Measurements from ENCODE around the gene NUBP2. TPM values are rescaled to one million over a fixed set of nuclear protein-coding genes. Genes with fewer than 3 reads are reported as not detected.

Gene NUBP2
- total and polyA plus RNA-seq, 4 donors = 28.9 to 80.9 (median 54.1) TPM

GRCh38 chr16:1763521-1764511 lies 18.9 kb upstream of the NUBP2 start:
- H3K27ac ChIP-seq (ENCODE audit: low read depth in 1 of 2, low read length in 2 of 2) = no peak overlapping the region
- peaks cover 7 to 66% (median 18%) of the 10 kb centered on the region in 4 donors for H3K36me3 ChIP-seq (ENCODE audit: control insufficient read depth in 4 of 4, insufficient read depth in 3 of 4, low read depth in 1 of 4, low read length in 3 of 4)

More at GRCh38 chr16:1763521-1764511, 18.9 kb upstream of the NUBP2 start:
- no peak for DNase-seq (ENCODE audit: low spot score)
- TF ChIP-seq TAF1 (conservative IDR thresholded peaks at IDR 0.05) (no peak), SP1 (IDR thresholded peaks at IDR 0.05) (no peak), ATF3 (IDR thresholded peaks at IDR 0.05) (no peak), MAX (IDR thresholded peaks at IDR 0.05) (no peak), HNF4G (IDR thresholded peaks at IDR 0.05) (no peak), EGR1 (IDR thresholded peaks at IDR 0.05; ENCODE audit: low read depth in 2 of 2) (no peak), NR2F2 (IDR thresholded peaks at IDR 0.05) (no peak), RXRA (IDR thresholded peaks at IDR 0.05) (no peak), ZBTB33 (IDR thresholded peaks at IDR 0.05) (no peak), HNF4A (conservative IDR thresholded peaks at IDR 0.05) (no peak), GABPA (IDR thresholded peaks at IDR 0.05 in 1 of 2, conservative IDR thresholded peaks at IDR 0.05 in 1 of 2) (no peak), REST (IDR thresholded peaks at IDR 0.05) (no peak), CTCF (IDR thresholded peaks at IDR 0.05; ENCODE audit: low read depth, low read length, missing input control) (no peak), RAD21 (IDR thresholded peaks at IDR 0.05) (no peak), JUND (IDR thresholded peaks at IDR 0.05) (no peak), YY1 (IDR thresholded peaks at IDR 0.05) (no peak)
- Histone ChIP-seq H3K4me1 (ENCODE audit: control insufficient read depth in 4 of 4, insufficient read depth in 4 of 4, low read length in 3 of 4) (no peaks in the 10 kb centered on the region), H3K4me3 (ENCODE audit: low read depth in 1 of 3, low read length in 3 of 3) (no peak overlapping the region), H3K9ac (ENCODE audit: low read depth in 1 of 2, low read length in 2 of 2) (no peak overlapping the region), H3K9me3 (ENCODE audit: control insufficient read depth in 4 of 4, low read length in 3 of 4) (no peaks in the 10 kb centered on the region), H3K27me3 (ENCODE audit: control insufficient read depth in 4 of 4, insufficient read depth in 4 of 4, low read length in 3 of 4) (no peaks in the 10 kb centered on the region)
- 90% methylated on average over 81 of the region's 81 CpGs for WGBS

Measured in liver (tissue), 9 donors.